Neural progenitor cell (in vitro differentiated cells): Measurements from ENCODE around the gene STAT3. TPM values are rescaled to one million over a fixed set of nuclear protein-coding genes. Genes with fewer than 3 reads are reported as not detected.
"Not testable (repeated sequence)": the region's sequence is repeated elsewhere in the genome, so short reads cannot be mapped to it uniquely, and the experiment has no call there.

Experiments
- DNase-seq: peaks from one replicate; pipeline ENCODE4 v3.0.0-alpha.2; 2016; ENCODE audit warnings: low spot score
- H2AFZ ChIP-seq: fragments of 200-600 bp; sonication (generic); replicated peaks from 2 replicates; pipeline ENCODE4 v1.6.1; 2016; ENCODE audit warnings: antibody characterized with exemption
- H3F3A ChIP-seq: fragments of 200-600 bp; sonication (generic); 2 replicates; pipeline ENCODE4 v1.6.1; 2016; ENCODE audit warnings: antibody characterized with exemption, low read depth
- H3K27ac ChIP-seq: fragments of 200-600 bp; sonication (generic); 2 replicates; pipeline ENCODE4 v1.5.1; 2016; ENCODE audit warnings: mild to moderate bottlenecking
- H3K27me3 ChIP-seq: fragments of 200-600 bp; sonication (generic); 2 replicates; pipeline ENCODE4 v1.6.1; 2016; ENCODE audit warnings: mild to moderate bottlenecking, moderate library complexity
- H3K36me3 ChIP-seq: fragments of 200-600 bp; sonication (generic); 2 replicates; pipeline ENCODE4 v1.5.1; 2016
- H3K4me1 ChIP-seq: fragments of 200-600 bp; sonication (generic); 2 replicates; pipeline ENCODE4 v1.6.1; 2016; ENCODE audit warnings: mixed run types
- H3K4me2 ChIP-seq: fragments of 200-600 bp; sonication (generic); 2 replicates; pipeline ENCODE4 v1.6.1; 2016
- H3K4me3 ChIP-seq: fragments of 200-600 bp; sonication (generic); 2 replicates; pipeline ENCODE4 v1.5.1; 2016
- H3K79me2 ChIP-seq: fragments of 200-600 bp; sonication (generic); 2 replicates; pipeline ENCODE4 v1.6.1; 2016; ENCODE audit warnings: low read depth
- H3K9ac ChIP-seq: fragments of 200-600 bp; sonication (generic); 2 replicates; pipeline ENCODE4 v1.6.1; 2016
- H3K9me3 ChIP-seq: fragments of 200-600 bp; sonication (generic); 2 replicates; pipeline ENCODE4 v1.5.1; 2016; ENCODE audit warnings: low read depth
- H4K20me1 ChIP-seq: fragments of 200-600 bp; sonication (generic); 2 replicates; pipeline ENCODE4 v1.6.1; 2016; ENCODE audit warnings: low read depth
- H3K27ac Mint-ChIP-seq: 3 replicates; pipeline ENCODE4 v1.8.0; 2021; ENCODE audit warnings: mixed read lengths
- H3K27me3 Mint-ChIP-seq: 2 replicates; pipeline ENCODE4 v1.8.0; 2022; ENCODE audit warnings: low read depth, mild to moderate bottlenecking, inconsistent platforms, moderate library complexity, mixed read lengths; ENCODE audit not compliant: insufficient read depth
- H3K36me3 Mint-ChIP-seq: 3 replicates; pipeline ENCODE4 v1.8.0; 2021; ENCODE audit warnings: mixed read lengths
- H3K4me1 Mint-ChIP-seq: 3 replicates; pipeline ENCODE4 v1.8.0; 2021; ENCODE audit warnings: mixed read lengths
- H3K4me3 Mint-ChIP-seq: 3 replicates; pipeline ENCODE4 v1.8.0; 2021; ENCODE audit warnings: mild to moderate bottlenecking, moderate library complexity, mixed read lengths
- H3K9me3 Mint-ChIP-seq: 3 replicates; pipeline ENCODE4 v1.8.0; 2020; ENCODE audit warnings: mixed read lengths
- EZH2 ChIP-seq: fragments of 200-600 bp; sonication (generic); IDR thresholded peaks from 2 replicates; pipeline ENCODE4 v1.6.1; 2017; ENCODE audit warnings: antibody characterized with exemption, mild to moderate bottlenecking, moderate library complexity
- EZH2phosphoT487 ChIP-seq: fragments of 200-600 bp; sonication (generic); IDR thresholded peaks from 2 replicates; pipeline ENCODE4 v1.6.1; 2017; ENCODE audit warnings: antibody characterized with exemption
- total RNA-seq: library from RNA; depleted of rRNA; stranded (reverse); fragments of >200 nt; gene quantifications from 2 replicates; pipeline ENCODE4 v1.2.3, GENCODE V29; 2015; ENCODE audit warnings: low replicate concordance
- TF ChIP-seq, protein P1 (sequence below): fragments of 200-600 bp; sonication (generic); IDR thresholded peaks from 2 replicates; pipeline ENCODE4 v1.5.1; 2017; ENCODE audit warnings: antibody characterized with exemption, mild to moderate bottlenecking

Gene STAT3
- total RNA-seq, 1 donor from 2014 or later: 54.9 TPM

DNA sequence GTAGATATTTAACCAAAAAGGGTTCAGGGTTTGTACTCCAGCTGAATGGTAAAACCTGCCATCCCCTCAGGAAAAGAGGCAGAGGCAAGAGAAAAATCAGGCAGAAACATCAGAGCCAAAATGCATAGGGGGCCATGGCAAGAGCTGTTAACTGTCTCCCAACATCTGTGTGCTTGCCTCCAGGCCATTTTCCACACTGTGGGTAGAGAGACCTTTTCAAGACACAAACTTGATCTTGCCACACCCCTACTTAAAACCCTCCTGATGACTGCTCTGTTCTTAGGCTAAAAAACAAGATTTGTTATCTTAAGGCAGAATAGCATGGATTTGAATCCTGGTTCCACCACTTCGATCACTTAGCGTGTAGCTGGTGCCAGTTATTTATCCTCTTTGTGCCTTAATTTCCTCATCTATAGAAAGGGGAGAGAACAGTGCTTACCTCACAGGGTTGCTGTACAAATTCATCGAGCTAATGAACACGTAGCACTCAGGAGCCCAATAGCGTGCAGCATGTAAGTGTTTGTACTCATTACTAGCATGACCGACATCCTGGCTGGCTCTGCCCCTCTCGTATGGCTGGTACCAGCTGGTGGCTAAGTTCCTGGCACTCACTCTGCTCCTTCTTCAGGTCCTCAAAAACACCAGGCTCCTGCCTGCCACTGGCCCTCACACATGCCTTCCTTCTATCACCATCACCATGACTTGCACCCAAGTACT, 25.8 kb downstream of the STAT3 start:
- no peak for DNase-seq
- peaks cover 25% of the 10 kb centered on the region for H3F3A ChIP-seq
- H4K20me1 ChIP-seq: peaks cover 44% of the 10 kb centered on the region
- H3K4me3 ChIP-seq: no peak overlapping the region
- no peak overlapping the region for H3K9ac ChIP-seq
- H3K36me3 ChIP-seq: no peaks in the 10 kb centered on the region
- H3K27me3 ChIP-seq: no peaks in the 10 kb centered on the region
- H3K9me3 Mint-ChIP-seq: no peaks in the 10 kb centered on the region
- H2AFZ ChIP-seq: no peak overlapping the region
- no peak overlapping the region for H3K27ac ChIP-seq
- H3K4me2 ChIP-seq: no peak overlapping the region
- no peak overlapping the region for H3K27ac Mint-ChIP-seq
- peaks cover 94% of the 10 kb centered on the region for H3K79me2 ChIP-seq
- peaks cover 15% of the 10 kb centered on the region for H3K4me1 ChIP-seq
- no peak overlapping the region for H3K4me3 Mint-ChIP-seq
- no peaks in the 10 kb centered on the region for H3K36me3 Mint-ChIP-seq
- peaks cover 4% of the 10 kb centered on the region for H3K27me3 Mint-ChIP-seq
- peaks cover 35% of the 10 kb centered on the region for H3K4me1 Mint-ChIP-seq
- TF ChIP-seq EZH2: no peak
- TF ChIP-seq, protein P1, sequence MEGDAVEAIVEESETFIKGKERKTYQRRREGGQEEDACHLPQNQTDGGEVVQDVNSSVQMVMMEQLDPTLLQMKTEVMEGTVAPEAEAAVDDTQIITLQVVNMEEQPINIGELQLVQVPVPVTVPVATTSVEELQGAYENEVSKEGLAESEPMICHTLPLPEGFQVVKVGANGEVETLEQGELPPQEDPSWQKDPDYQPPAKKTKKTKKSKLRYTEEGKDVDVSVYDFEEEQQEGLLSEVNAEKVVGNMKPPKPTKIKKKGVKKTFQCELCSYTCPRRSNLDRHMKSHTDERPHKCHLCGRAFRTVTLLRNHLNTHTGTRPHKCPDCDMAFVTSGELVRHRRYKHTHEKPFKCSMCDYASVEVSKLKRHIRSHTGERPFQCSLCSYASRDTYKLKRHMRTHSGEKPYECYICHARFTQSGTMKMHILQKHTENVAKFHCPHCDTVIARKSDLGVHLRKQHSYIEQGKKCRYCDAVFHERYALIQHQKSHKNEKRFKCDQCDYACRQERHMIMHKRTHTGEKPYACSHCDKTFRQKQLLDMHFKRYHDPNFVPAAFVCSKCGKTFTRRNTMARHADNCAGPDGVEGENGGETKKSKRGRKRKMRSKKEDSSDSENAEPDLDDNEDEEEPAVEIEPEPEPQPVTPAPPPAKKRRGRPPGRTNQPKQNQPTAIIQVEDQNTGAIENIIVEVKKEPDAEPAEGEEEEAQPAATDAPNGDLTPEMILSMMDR: no peak
- TF ChIP-seq EZH2phosphoT487: no peak
- no peaks in the 10 kb centered on the region for H3K9me3 ChIP-seq

DNA sequence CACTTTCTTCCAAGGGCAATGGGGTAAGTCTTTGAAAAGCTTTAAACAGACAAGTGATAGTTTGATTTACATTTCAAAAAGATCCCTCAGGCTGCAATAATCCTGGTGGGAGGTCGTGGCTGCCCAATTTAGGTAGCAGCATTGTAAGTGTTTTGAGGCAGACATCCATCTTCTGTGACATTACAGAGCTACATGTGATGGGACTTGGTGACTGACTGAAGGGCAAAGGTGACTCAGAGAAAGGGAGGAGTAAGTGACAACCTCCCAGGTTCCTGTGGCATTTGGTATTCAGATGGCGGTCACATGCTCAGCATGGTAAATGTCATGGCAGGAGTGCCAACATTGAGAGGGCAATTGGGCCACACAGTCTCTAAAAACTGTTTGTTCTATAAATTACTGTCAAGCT, 26.5 kb downstream of the STAT3 start:
- Mint-ChIP-seq H3K4me3 (no peak overlapping the region), H3K36me3 (no peaks in the 10 kb centered on the region), H3K9me3 (no peaks in the 10 kb centered on the region), H3K27ac (no peak overlapping the region), H3K27me3 (peaks cover 4% of the 10 kb centered on the region), H3K4me1 (peaks cover 33% of the 10 kb centered on the region)
- H3K9me3 ChIP-seq: no peaks in the 10 kb centered on the region
- peaks cover 14% of the 10 kb centered on the region for H3K4me1 ChIP-seq
- no peak overlapping the region for H3K4me3 ChIP-seq
- no peak overlapping the region for H2AFZ ChIP-seq
- H4K20me1 ChIP-seq: peaks cover 39% of the 10 kb centered on the region
- H3K36me3 ChIP-seq: no peaks in the 10 kb centered on the region
- peaks cover 94% of the 10 kb centered on the region for H3K79me2 ChIP-seq
- DNase-seq: no peak
- H3K27ac ChIP-seq: no peak overlapping the region
- peaks cover 20% of the 10 kb centered on the region for H3F3A ChIP-seq
- H3K4me2 ChIP-seq: peak overlapping the region; percentile 7
- no peak for TF ChIP-seq EZH2phosphoT487
- no peaks in the 10 kb centered on the region for H3K27me3 ChIP-seq
- no peak overlapping the region for H3K9ac ChIP-seq

DNA sequence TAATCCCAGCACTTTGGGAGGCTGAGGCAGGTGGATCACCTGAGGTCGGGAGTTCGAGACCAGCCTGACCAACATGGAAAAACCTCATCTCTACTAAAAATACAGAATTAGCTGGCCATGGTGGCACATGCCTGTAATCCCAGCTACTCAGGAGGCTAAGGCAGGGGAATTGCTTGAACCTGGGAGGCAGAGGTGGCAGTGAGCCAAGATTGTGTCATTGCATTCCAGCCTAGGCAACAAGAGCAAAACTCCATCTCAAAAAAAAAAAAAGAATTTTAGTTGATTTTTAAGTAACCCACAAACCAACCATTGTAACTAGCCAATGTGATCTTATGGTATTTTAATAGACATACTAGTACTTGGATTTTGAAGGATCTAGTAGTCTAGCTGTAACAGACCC, 27.9 kb downstream of the STAT3 start:
- H3K27ac ChIP-seq, H3K4me3 ChIP-seq, H3K9ac ChIP-seq, H3K36me3 Mint-ChIP-seq, H3F3A ChIP-seq, H3K9me3 ChIP-seq, H3K27ac Mint-ChIP-seq, H3K4me2 ChIP-seq, H3K27me3 ChIP-seq, H3K4me1 ChIP-seq, H3K36me3 ChIP-seq, H3K4me3 Mint-ChIP-seq, H3K27me3 Mint-ChIP-seq, DNase-seq, H2AFZ ChIP-seq, H3K9me3 Mint-ChIP-seq: not testable (repeated sequence)
- peaks cover 93% of the 10 kb centered on the region for H3K79me2 ChIP-seq
- H3K4me1 Mint-ChIP-seq: peaks cover 25% of the 10 kb centered on the region
- H4K20me1 ChIP-seq: peaks cover 29% of the 10 kb centered on the region

DNA sequence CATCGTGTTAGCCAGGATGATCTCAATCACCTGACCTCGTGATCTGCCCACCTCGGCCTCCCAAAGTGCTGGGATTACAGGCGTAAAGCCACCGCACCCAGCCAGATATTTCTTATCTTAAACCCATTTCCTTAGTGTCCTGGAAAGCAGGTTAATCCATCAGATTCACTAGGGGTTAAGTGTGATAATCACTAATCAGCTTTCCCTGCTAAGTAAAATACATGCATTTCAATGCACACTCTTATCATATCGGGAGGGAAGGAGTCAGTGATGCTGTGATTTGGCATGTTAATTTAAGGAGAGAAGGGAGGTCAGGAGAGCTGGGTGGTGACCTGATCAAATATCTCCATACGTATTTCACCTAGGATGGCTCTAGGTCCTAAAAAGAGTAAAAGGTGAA, 29.1 kb downstream of the STAT3 start:
- Histone ChIP-seq H3K9me3 (no peaks in the 10 kb centered on the region), H3F3A (peaks cover 10% of the 10 kb centered on the region), H4K20me1 (peaks cover 29% of the 10 kb centered on the region), H3K4me3 (no peak overlapping the region), H3K79me2 (peaks cover 93% of the 10 kb centered on the region), H2AFZ (no peak overlapping the region), H3K36me3 (no peaks in the 10 kb centered on the region), H3K4me2 (no peak overlapping the region), H3K9ac (no peak overlapping the region), H3K27me3 (no peaks in the 10 kb centered on the region), H3K27ac (no peak overlapping the region), H3K4me1 (peaks cover 5% of the 10 kb centered on the region)
- H3K27ac Mint-ChIP-seq: no peak overlapping the region
- no peaks in the 10 kb centered on the region for H3K9me3 Mint-ChIP-seq
- H3K4me3 Mint-ChIP-seq: no peak overlapping the region
- H3K36me3 Mint-ChIP-seq: no peaks in the 10 kb centered on the region
- H3K27me3 Mint-ChIP-seq: peaks cover 4% of the 10 kb centered on the region
- no peak for DNase-seq
- TF ChIP-seq, protein P1: no peak
- no peak for TF ChIP-seq EZH2phosphoT487
- TF ChIP-seq EZH2: no peak
- peaks cover 22% of the 10 kb centered on the region for H3K4me1 Mint-ChIP-seq
